CD4-positive, alpha-beta T cell treated with Interferon gamma for 1 hour (primary cell): ENCODE data around the gene MTA2.
"Not testable (repeated sequence)": the region's sequence is repeated elsewhere in the genome, so short reads cannot be mapped to it uniquely, and the experiment has no call there.

ENCODE experiments used
- DNase-seq: peaks from one replicate; pipeline ENCODE4 v3.0.0-alpha.2; 2020

Gene MTA2

DNA sequence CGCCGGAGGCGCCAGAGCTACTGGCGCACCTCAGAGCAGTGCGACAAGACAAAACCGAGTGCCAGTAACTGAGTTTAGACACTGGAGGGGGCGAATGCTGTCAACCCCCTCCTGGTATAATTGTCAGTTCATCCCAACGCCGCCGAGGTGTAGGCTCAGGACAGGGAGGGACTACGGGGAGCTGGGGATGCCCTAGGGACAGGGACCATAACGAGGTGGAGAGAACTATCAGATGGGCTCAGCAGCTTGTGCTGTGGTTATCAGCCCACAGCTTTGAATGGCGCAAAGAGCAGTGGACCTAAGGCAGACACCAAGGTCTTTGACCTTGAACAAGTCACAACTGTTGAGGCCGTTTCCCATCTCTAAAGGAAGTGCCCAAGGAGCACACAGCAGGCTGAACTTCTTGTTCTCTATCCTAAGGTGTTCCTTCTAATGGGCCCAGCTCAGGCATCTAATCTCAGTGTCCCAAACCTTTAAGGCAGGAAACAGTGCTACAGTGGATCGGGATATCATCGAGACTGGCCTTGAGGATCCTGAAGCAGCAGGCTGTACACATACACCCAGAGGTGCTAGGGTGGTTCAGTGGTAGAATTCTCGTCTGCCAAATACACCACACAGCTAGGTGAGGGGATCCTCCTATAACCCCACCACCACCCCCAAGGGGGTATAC lies 9.4 kb downstream of the MTA2 start:
- DNase-seq, result no peak

DNA sequence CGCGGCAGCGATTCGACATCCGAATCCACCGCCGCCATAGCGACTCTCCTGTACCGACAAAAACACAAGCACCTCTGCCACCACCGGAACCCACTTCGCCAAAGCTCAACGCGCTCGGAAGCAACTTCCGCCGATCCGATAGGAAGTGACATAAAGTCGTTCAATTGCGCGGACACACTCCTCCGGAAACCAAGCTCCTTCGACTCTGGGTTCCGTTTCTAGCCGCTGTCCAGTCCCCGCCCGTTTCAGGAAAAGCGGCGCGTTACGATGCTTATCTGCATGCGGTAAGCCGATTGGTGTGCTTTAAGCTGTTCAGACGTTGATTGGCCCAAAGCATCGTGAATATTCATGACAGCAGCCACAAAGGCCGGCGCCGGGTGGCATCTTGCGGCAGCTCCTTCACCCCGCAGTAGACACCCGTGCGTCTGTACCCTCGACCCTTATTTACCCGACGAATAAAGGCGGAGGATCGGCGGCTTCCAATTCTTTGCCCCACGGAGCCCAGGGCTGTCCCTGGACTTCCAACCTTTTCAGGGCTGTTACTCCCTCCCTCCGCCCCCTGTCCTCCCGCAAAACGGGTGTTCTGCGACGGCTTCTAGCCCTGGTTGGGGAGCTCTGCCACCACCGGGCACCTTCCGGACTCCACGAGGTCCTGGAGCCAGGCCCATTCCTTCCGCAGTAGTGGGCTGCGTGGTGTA lies 10.1 kb downstream of the MTA2 start, which contains the start of gene TUT1:
Gene TUT1 (minus strand): TSS at position 76 of the 698 bp plus-strand sequence. CDS start 38 bp downstream, at position 38.
- peak; percentile 97 for DNase-seq

DNA sequence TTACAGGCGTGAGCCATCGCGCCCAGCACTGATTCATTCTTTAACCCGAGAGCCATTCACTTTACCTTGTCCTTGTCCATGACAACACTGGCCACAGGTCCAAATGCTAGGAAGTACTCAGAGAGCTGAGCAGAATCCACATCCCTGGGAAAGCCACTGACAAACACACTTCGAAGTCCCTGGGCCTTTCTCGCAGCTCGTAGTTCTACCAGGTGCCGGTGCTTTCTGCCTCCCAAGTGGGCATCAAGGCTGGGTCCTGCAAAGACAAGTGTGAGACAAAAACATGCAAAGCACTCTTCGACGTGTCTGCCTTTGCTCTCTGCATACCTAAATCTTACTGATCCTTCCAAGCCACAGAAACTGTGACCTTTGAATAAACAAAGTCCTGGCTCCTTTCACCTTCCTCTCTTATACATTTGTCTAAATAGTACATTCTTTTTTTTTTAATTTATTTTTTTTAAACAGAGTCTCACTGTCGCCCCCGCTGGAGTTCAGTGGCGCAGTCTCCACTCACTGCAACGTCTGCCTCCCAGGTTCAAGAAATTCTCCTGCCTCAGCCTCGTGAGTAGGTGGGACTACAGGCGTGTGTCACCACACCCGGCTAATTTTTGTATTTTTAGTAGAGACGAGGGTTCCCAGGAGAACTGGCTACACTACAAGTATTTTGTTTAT lies 12.6 kb downstream of the MTA2 start:
- DNase-seq, result no peak

GRCh38 chr11:62585356-62585755 lies 16.3 kb downstream of the MTA2 start:
- not testable (repeated sequence) for DNase-seq

DNA sequence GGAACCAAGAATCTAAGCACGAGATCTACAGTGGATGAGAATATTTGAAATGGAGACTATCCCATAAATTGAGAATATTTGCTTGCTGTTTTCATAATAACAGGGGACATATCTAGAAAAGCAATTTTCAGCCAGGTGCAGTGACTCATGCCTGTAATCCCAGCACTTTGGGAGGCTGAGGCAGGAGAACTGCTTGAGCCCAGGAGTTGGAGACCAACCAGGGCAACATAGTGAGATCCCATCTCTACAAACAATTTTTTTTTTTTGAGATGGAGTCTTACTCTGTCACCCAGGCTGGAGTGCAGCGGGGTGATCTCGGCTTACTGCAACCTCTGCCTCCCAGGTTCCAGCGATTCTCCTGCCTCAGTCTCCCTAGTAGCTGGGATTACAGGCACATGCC lies 19.9 kb downstream of the MTA2 start:
- DNase-seq, result not testable (repeated sequence)

DNA sequence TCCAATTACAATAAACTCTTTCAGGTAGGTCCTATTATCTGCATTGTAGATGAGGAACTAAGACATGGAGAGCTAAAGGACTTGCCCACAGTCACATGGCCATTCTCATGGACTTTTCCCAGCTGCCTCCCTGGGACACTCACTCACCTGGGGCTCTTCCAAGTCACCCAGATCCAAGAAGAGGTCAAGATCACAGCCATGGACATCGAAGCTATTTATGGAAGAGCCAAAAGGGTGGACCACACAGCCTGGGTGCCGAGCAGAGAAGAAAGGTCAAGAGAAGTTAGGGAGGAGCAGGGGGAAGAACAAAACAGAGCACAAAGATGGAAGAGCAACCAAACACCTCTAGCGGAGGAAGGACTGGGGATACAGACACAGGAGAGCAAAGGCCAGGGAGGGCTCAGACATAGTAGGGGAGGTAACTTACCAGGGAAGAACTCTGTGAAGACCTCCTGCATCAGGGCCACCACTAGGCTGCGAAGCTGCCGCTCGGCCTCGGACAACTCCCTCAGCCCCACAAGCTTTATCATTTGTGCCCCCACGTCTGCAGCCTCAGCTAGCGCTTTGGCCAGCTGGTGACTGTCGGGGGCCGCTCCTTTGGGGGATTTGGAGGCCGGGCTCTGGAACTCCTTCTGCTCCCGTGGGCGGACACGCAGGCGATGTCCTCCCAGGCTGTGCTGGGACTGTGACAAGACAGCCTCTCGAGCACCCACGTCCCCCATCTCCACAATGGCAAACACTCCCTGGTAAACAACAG lies 20.5 kb downstream of the MTA2 start:
- DNase-seq, result no peak

DNA sequence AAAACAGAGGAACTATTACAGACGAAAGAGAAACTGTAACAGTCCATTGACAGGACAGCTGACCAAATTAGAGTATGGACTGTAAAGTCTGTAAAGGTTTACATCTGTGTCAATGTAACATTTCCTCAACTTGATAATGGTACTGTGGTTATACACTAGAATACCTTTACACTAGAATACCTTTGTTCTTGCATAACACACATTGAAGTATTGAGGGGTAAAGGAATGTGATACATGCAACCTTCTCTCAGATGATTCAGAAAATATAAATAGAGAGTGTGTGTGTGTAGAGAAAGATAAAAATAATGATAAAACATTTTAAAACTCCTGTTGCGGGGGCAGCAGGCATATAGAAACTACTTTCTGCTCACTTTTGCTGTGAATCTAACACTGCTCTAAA lies 22.4 kb downstream of the MTA2 start:
- DNase-seq, result no peak

DNA sequence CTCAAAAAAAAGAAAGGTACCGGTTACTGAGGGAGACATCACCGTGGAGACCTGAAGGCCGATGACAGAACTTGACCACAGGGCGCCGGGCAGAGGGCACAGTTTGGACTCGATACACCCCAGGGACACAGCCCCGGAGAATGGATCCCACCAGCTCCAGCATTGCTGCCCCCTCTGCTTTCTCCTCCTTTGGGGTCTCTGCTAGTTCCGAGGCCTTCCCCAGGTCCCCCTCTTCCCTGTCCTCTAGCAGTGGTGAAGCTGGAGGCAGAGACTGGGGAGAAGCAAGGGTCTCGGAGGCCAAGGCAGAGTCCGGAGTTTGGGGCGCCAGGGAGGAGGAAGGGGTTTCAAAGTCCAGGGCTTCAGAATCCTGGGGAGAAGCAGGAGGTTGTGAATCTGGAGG lies 23.1 kb downstream of the MTA2 start:
- DNase-seq, result no peak

DNA sequence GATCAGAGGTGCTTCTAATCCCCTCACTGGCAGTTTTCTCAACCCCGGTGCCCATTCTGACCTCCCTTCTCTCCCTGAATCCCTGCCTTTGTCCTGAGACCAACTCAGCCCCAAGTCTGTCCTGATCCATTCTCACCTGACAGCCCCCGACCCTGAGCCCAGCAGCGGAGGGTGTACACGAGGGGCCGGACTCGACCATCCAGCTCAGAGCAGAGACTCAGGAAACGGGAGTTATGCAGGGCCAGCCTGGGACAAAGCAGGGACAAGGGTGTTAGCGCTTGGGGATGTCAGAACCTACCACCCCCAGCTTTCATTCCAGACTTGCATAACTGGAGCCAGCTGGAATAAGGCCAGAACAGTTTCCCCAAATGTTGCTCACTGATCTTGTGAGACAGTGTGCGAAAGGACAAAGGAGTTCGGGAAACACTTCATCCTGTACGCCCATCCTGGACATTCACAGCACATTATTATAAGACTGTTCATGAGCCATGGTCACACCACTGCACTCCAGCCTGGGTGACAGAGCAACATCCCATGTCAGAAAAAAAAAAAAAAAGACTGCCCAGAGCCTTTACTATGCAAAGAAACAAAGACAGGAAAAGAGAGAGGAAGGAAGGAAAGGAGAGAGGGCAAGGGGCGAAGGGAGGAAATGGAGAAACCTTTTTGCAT lies 24.5 kb downstream of the MTA2 start:
- DNase-seq, result no peak

DNA sequence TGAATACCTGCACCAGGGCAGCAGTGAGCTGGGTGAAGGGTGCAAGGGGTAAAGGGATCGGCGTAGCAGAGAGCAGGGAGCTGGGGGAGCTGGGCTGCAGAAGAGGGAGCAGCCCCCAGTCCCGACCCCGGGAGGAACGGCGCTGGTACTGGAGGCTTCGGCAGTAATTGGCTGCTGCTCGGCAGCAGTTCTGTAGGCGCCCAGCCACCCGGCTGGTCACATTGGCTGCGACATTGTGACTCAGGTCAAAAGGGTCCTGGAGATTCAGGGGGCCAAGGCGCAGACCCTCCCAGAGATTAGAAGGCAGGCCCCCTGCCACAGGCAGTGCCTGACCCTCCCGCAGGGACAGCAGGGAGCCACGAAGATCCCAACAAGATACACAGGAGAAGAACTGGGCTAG lies 25.8 kb downstream of the MTA2 start:
- no peak for DNase-seq

- no peak for DNase-seq
Observed at GRCh38 chr11:62575156-62575555, 26.5 kb downstream of the MTA2 start.

DNA sequence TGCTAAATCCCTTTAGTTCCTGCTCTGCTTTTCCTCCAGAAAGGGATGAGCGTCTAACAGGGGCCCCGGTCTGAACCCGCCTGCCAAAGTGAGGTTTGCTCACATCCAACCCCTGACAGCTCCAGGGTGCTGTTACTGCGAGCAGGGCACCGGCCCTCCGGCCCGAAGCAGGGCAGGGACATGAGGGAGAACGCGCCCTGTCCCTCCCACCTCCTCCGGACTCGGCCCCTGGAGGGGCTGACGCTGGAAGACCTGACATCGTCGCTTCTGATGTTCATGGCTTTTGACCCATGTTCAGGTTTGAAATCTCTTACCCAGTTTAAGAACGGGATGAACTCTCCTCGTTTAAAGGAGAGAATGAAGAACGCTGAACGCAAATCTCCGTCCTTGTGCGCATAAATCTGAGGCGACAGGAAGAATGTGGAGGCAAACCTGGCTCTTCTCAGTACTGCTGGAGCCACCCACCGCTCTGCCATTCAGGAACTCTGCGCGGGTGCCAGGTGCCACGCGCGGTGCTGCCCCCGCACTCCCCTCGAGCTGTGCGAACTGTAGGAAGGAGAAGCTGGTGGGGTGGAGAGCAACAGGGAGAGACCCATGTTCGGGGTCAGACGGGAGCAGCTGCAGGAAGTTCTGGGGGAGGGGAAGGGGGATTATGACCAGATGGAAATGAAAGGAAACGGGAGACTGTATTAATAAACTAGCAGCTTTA lies 27.1 kb downstream of the MTA2 start:
- DNase-seq, result no peak

GRCh38 chr11:62573592-62574362 lies 27.9 kb downstream of the MTA2 start, which contains the start of gene EEF1G:
EEF1G (minus strand) TSS chr11:62573891; CDS start chr11:62573842, 49 bp downstream.
- peak; percentile 99 for DNase-seq

GRCh38 chr11:62573006-62573591 lies 28.6 kb downstream of the MTA2 start:
- peak; percentile 6 for DNase-seq

GRCh38 chr11:62572431-62572830 lies 29.2 kb downstream of the MTA2 start:
- DNase-seq, result no peak

DNA sequence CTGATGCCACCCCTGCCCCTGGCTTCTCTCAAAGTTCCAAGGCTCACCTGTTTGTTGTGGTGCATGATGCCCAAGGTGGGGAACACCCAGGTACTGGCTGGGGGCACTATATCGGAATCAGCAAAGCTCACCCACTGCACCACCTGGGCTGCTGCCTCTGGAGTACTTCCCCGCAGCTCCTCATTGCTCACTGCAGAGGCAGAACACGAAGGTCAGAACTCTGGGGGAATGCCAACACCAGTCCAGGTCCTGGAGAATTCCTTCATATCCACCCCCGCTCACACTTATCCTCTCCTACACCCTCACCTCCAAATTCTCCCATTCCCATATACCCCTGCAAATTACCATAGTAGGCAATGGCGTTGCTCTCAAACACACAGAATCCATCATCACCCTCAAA lies 30.2 kb downstream of the MTA2 start:
- not testable (repeated sequence) for DNase-seq

DNA sequence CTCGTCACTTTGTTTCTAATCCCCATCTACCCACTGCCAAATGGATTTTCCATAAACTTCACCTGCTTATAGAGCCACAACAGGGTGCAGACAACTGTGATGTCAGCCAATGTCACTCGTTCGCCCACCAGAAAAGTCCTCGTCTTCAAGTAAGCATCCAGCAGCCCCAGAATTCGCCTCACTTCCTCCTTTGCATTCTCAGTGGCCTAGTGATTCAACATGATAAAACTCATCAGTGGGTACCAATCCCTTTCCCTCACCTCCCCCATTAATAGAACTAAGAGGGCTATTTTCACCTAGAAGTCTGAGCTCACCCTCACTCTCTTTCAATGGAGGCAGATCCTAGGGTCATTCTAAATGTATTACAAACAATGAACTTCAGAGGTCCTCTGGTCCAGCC lies 30.8 kb downstream of the MTA2 start:
- not testable (repeated sequence) for DNase-seq

GRCh38 chr11:62569611-62570010 lies 32.1 kb downstream of the MTA2 start:
- no peak for DNase-seq

- no peak for DNase-seq
Observed at GRCh38 chr11:62567018-62567633, 34.5 kb downstream of the MTA2 start.

GRCh38 chr11:62566247-62566646 lies 35.4 kb downstream of the MTA2 start:
- no peak for DNase-seq
